Neural progenitor cell (in vitro differentiated cells): ENCODE data around the gene C22orf15.
A peak's percentile ranks its signal among the peaks of the same experiment; 100 is the strongest.

Experiments used
- CTCF ChIP-seq: fragments of 200-600 bp; sonication (generic); IDR thresholded peaks from 2 replicates; pipeline ENCODE4 v1.5.1; 2017; ENCODE audit warnings: antibody characterized with exemption, mild to moderate bottlenecking
- EZH2 ChIP-seq: fragments of 200-600 bp; sonication (generic); IDR thresholded peaks from 2 replicates; pipeline ENCODE4 v1.6.1; 2017; ENCODE audit warnings: antibody characterized with exemption, mild to moderate bottlenecking, moderate library complexity
- EZH2phosphoT487 ChIP-seq: fragments of 200-600 bp; sonication (generic); IDR thresholded peaks from 2 replicates; pipeline ENCODE4 v1.6.1; 2017; ENCODE audit warnings: antibody characterized with exemption

DNA sequence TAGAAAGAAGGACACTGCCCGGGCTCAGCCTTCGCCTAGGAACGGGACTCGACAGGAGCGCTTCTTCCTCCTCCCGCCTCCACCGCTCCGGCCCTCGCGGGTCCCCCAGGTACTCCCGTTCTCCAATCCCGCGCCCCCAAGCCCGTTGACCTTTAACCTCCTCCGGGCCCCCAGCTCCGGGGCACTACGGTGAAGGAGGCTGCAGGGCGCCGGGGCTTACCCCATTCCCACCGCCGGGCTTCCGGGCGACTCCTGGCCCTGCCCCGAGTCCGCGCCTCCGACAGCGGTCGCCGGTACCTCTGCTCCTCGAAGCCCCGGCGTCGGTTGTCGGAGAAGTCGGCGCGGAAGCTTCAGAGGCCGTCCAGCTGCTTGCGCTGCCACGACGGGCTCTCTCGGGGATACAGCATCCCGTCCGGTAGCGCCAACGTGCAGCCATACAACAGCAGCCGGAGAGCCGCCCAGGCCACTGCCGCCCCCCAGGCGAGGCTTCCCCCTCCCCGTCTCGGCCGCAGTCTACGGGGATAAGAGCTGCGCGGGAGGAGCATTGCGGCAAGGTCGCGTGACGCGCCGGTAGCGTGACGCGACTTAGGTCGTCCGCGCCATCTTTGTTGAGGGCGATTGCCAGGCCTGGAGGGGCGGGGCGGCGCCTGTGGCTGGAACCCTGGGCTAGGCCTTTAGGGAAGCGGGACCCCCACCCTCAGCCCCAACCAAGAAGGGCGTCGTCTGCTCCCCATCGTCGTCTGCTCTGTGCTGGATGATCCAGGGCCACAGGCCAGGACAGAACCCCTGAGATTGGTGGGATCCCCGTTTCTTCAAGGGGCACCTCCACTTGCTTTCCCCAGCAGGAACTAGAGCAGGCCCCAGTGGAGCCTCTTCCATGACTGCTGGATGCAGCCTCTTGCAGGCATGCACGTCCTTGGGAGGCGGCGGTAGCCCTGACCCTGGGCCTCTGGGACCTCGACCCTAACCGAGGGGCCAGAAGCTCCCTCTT, 45.7 kb upstream of the C22orf15 start:
- TF ChIP-seq CTCF, result no peak
- TF ChIP-seq EZH2, result no peak
- TF ChIP-seq EZH2phosphoT487, result peak; percentile 39
